ENCODE measurements around the gene NVL.
A peak's percentile ranks its signal among the peaks of the same experiment; 100 is the strongest.
"Not testable (repeated sequence)": the region's sequence is repeated elsewhere in the genome, so short reads cannot be mapped to it uniquely, and the experiment has no call there.

Gene NVL

DNA sequence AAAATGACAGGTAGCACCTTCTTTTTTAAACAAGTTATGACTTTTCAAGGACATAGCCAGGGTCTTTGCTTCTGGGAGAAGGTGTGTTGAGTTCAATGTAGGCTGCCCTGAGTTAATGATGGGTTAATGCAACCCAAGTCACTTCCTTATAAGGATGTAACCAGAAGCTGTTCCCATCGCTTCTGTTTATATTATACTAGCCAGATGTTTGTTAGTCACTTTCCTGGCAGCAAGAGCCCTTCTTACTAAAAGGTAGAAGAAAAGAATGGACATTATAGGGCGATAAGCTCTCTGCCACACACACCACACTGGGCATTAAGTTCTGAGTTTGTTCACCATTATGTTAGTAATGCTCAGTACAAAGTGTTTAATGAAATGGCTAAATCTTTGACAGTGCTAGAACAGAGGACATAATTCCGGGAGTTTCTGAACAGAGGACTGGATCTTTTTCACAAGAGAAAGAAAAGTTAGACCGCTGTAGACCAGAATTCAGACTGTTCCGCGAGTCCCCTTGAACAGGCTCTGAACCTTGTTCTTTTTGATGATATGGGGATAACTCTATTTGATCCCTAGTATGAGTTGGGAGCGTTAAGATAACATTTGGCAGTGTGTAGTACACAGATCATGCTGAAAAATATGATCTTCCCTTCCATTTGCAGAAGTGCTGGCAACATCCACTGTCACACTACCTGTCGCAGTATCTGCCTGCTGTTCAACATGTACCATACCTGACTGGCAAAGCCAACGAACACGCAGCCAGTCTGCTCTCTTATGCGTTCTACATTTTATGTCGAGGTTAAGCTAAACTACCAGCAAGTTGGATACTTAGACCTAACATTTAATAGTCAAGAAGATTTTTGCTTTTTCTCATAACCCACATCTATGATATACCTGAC is 105.9 kb downstream of the NVL start:
- no peak for DNase-seq

DNA sequence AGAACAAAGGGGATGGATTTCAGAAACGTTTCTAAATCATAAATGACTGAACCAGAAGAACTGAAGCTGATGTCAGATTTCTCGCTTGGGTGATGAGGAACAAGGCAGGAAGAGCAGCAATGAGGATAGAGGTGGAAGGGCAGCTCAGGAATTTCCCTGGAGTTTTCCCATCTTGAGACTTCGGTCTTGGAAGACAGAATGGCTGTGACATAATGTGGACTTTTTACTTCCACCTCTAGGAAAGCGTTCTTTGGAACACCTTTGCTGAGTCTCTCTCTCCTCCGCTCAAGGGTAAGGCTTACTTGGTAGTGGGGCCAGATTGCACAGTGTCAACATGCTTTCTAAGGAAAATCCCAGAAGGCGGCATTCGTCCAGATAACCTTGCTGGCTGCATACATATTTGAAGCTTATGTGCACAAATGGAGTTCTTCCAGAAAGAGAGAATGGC is 110.3 kb downstream of the NVL start:
- no peak for DNase-seq

DNA sequence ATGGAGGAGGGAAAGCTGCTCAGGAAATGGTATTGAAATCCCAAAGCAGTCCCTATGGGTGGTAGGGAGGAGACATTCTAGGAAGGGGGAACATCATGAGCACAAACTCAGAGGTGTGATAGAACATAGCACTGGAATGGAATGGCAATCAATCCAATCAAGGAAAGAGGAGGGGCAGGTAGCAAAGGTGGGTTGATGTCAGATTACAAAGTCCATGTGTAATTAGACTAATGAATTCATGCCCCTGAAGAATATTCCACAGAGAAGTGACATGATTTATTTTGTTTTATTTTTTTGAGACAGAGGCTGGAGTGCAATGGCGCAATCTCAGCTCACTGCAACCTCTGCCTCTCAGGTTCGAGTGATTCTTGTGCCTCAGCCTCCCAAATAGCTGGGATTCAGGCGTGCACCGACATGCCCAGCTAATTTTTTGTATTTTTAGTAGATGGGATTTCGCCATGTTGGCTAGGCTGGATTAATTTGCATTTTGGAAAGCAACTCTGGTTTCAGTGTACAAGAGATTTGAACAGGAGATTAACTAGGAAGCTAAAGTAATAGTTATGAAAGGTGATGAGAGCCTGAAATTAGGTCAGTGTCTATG is 110.9 kb downstream of the NVL start:
- no peak for DNase-seq

DNA sequence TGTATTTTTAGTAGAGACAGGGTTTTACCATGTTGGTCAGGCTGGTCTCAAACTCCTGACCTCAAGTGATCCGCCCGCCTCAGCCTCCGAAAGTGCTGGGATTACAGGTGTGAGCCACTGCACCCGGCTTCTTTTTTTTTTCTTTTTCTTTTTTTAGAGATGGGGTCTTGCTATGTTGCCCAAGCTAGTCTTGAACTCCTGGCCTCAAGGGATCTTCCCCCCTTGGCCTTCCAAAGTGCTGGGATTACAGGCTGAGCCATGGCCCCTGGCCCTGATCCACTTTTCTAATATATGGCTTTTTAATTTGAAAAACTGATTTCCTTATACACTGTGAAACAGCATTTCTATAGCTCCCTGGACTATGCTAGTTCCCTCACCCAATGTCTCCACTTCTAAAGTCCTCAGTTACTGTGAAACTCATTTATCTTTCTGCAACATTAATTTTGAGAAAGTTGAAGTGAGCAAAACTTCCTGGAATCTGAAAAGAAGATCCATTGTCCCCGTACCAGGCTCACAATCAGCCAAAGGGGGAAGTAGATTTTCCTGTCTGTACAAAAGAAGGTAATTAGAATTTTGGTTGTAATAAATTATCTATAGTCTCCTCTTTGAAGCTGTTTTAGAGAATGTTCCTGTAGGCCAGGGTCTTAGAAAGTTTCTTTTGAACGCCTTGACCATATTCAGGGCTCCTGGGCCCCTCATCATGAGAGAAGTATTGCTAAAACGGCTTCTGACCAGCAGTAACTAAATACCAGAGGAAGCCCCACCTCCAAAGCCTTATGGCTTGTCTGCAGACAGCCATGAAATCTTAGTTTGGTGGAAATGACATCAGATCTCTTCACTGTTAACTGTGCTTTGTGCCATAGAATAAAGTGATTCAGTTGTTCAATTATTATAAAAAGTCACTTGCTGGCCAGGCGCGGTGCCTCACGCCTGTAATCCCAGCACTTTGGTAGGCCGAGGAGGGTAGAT is 112.0 kb downstream of the NVL start:
- DNase-seq = no peak

DNA sequence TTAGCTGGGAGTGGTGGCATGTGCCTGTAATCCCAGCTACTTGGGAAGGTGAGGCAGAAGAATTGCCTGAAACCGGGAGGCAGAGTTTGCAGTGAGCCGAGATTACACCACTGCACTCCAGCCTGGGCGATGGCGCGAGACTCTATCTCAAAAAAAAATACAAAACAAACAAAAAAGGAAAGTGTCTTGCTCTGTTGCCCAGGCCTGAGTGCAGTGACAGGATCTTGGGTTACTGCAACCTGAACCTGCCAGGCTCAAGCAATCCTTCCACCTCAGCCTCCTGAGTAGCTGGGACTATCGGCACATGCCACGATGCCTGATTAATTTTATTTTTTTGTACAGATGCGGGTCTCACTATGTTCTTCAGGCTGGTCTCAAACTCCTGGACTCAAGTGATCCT is 113.6 kb downstream of the NVL start:
- no peak for DNase-seq

DNA sequence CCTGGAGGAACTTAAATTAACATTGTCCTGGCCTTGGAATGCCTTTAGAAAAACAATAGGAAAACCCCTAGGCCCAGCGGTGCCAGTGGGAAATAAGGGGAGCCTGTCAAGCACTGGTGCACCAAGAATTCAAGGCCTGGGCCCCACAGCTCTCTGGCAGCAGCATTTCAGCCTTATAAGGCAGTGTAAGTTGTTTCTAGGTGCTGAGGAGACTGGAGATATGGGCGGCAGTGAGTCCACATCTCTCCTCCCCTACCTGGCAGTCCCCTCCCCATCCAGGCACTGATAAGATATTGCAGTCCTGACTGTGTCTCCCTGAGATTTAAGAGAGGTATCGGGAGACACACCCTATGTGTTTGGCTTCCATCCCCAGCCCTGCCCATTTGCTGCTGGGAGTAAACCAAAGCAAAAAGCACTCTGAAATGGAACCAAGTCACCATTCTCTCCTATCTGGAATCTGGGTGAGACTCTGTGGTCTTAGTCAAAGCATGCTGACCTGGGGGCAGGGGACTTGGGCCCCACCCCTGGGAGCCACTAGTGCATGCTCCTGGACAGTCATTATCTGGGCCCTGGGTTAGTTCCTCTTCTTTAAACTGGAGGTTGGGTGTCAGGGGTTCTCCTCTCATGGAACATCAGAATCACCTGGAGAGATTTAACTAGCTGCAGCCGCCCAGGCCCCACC is 116.4 kb downstream of the NVL start:
- no peak for DNase-seq

DNA sequence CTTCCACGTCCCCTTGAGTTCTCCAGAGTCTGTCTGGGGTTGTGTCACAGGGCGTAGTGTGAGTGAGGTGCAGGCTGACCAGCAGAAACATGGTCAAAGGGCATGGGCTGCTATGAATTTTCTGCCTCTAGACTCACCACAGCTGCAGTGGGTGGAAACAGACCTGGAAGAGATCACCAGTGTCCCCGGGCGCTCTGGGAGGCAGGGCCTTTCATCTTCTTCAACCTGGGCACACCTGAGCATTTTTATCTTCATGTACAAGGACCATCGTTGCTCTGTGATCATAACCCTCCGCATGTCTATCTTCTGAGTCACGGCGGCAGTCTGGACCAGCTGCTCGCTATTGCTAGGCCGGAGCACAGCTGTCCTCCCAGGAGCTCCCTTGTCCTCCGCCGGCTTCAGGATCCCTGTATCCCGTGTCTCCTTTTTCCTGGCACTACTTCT is 117.3 kb downstream of the NVL start:
- no peak for DNase-seq

DNA sequence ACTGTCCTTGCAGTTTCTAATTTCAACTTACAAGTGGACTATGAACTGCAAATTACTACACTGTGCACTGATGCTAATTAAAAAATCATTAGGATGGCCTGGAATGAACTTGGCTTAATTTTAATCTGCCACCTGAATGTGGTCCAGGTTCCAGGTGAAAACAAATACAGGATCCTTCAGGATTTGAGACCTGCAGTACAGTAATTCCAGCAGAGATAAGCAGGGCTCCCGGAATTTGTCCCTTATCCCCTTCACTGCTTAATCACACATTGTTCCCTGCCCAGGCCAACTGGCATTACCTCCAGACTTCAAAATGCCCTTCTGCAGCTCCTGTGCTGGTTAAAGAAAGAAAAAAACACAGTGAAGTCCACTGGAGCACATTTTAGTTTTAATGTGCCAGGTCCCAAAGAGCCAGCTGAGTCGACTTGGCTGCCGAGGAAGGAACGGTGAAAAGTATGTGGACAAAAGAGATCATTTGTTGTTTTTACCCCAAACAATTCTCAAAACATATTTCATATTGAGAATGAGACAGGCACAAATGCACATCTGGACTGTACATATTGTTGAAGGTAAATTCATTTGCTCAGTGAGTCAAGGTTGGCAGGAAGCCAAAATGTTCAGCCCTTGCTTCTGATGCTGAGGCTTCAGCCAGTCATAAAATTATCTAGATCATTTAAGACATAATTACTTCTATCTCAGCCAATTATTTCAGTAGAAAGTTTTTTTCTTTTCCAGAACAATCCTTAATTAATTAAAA is 118.6 kb downstream of the NVL start:
- peak; percentile 45 for DNase-seq

DNA sequence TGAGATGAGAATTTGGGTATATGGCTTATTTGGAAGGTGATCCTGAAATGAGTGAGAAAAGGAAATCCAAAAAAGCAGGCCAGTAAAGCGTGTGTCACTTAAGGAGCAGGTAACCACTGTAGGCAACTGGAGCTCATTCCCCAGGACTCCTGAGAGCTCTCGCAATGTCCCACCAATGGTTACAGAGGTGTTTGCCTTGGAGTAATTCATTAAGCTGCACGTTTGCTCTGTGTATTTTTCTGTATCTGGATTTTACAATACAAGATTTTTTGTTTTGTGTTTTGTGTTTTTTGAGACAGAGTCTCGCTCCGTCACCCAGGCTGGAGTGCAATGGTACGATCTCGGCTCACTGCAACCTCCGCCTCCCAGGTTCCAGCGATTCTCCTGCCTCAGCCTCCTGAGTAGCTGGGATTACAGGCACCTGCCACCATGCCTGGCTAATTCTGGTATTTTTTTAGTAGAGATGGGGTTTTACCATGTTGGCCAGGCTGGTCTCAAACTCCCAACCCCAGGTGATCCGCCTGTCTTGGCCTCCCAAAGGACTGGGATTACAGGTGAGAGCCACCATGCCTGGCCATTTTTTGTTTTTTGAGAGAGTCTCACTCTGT is 123.9 kb downstream of the NVL start:
- DNase-seq = not testable (repeated sequence)

DNA sequence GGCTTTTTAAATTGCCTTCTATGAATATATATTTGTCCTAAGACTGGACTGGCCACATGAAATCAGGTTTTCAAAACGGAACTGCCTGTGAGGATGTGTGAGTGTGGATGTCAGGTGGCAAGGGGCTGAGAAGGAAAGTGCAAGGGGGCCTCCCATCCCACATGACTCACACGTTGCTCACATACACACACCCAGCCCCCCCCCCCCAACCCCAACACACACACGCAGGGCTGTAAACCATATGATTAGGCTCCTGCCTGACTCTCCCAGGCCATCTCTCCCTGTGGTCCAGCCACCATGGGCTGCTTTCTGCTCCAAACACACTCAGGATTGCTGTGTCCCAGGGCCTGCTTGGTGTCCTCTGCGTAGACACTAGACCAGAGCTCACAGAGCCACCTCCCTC is 124.5 kb downstream of the NVL start:
- DNase-seq = no peak

DNA sequence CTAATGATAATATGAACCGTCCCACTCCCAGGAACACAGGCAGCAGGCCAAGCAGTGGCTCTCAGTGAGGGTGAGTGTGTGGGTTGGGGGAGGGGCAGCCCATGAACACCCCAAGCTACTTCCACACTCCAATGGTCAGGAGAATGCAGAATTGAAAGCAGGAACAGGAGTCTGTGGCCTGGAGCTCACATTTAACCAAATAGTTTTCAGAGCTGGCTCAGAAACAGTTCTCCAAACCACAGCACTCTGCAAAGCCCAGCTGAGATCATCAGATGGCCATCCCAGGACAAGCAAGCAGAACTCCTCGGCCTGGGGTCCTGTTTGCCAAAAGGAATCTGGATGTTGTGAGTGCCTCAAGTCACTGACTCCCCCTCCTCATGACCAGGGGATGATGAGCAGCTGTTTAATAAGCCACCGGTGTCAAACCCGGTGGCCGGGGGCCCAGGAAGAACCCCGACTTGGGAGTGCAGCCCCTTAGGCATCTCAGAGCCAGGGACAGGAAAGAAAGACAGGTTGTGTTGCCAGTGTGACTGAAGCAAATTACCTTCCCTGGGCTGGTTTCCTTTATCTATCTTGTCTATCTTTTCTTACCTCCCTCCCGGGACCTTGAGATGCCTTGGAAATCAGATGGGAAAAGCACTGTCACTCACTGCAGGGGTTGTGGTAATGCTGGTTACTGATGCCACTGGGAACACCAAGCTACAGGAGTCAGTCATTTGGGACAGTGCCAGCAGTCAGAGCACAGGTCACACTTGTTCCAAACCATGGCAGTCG is 126.5 kb downstream of the NVL start:
- DNase-seq = no peak

DNA sequence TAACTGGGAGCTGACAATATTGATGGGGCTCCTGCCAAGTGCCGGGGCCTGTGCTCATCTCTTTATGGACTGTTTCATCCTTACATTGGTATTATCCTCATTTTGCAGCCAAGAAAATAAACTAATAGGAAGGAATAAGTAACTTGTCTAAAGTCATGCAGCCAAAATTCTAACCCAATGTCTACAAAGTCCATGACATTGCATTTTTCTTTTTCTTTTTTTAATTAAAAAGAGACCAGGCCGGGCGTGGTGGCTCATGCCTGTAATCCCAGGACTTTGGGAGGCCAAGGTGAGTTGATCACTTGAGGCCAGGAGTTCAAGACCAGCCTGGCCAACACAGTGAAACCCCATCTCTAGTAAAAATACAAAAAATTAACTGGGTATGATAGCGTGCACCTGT is 128.1 kb downstream of the NVL start:
- DNase-seq = no peak

DNA sequence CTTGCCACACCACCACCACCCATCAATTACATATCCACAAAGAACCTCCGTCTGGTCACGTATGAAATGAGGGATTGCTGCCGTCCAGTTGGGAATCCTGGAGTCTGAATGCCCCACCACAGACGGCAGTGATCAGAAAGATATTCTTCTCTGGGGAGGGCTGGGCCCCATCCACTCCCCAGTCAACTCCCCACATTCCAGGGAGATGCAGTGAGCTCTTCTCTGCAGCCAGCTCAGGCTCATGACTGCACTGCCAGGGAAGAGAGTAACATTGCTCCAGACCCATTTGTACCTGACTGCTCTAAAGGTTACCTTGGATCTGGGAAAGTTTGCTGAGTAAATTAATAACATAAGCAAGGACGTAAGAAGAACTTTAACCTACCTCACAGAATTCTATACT is 128.6 kb downstream of the NVL start:
- no peak for DNase-seq

DNA sequence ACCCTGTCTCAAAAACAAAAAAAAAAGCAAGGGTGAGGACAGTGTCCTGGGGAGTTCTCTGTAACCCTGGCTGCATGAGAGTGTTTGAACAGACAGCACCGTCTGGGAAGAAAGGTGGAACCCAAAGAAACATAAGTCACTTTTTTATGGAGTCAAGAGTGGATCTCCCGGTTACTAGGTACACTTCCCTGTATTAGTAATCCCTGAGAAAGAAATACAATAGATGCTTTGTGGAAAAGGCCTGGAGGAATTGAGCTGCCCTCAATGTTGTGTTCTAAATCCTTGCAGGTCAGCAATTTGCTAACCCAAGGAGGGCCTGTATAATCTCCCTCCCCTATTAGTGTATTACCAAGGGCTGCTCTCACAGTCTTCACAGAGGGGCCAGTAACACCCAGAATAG is 130.3 kb downstream of the NVL start:
- DNase-seq = no peak

DNA sequence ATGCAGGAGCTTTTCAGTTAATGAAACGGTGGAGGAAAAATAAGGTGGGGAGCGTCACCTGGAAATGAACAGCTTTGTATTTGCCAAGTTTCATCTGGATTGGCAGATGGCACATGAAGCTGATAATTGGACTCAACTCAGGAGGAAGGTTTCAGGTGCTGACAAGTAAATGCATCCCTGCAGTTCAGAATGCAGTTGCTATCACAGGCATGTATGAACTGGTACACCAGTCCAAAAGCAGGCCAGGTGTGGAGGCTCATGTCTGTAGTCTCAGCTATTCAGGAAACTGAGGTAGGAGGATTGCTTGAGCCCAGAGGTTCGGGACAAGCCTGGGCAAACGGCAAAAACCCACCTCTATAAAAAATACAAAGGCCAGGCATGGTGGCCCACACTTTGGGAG is 131.4 kb downstream of the NVL start:
- DNase-seq = no peak

DNA sequence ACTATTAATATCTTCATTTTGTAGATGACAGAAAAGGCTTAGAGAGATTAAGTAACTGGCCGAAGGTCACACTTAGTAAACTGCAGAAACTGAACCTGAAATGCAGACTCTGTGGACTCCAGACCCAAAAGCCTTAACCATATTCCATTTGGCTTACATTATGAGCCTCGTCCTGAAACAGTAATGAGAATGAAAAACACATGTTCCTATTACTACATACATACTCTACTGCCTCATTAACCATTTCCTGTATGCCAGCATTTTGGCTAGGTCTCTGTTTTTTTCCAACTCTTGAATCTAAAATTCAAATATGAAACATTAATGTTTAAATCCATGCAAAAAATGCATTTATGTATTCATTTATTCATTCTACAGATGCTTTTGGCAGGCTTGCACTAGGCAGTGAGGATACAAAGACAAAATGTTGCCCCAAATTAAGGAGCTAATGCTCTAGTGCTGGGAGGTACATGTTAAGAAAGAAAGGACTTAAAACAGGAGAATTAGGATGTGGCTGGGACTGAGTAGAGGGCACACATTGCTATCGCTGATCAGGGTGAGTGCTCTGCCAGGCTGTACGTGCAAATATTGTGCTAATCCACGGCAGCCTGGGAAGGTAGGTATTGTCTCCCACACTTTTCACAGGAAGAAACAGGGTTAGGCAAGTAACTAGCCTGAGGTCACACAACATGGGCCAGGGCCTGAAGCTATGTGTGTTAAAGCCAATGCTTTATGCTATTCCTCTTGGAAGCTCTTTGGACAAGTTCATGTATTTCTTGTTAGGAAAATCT is 133.0 kb downstream of the NVL start:
- DNase-seq = no peak

DNA sequence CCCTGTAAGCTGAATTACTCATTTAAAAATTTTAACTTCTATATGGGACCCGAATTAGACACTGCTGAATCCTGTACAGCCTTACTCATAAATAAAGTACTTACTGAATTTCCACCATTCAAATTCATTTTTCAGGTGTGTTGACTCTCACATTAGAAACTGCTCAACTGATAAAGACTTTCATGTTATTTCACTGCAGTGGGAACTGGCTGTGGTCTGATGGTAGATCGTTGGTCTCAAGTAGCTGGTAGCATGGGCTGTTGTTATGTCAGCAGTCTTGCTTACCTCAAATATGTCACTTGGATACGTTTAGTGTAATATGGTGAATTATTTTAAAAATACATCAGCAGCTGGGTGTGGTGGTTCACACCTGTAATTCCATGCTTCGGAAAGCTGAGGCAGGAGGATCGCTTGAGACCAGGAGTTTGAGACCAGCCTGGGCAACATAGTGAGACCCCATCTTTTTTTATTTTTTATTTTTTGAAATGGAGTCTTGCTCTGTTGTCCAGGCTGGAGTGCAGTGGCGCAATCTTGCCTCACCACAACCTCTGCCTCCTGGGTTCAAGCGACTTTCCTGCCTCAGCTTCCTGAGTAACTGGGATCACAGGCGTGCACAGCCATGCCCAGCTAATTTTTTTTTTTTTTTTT is 136.5 kb downstream of the NVL start:
- DNase-seq = no peak

DNA sequence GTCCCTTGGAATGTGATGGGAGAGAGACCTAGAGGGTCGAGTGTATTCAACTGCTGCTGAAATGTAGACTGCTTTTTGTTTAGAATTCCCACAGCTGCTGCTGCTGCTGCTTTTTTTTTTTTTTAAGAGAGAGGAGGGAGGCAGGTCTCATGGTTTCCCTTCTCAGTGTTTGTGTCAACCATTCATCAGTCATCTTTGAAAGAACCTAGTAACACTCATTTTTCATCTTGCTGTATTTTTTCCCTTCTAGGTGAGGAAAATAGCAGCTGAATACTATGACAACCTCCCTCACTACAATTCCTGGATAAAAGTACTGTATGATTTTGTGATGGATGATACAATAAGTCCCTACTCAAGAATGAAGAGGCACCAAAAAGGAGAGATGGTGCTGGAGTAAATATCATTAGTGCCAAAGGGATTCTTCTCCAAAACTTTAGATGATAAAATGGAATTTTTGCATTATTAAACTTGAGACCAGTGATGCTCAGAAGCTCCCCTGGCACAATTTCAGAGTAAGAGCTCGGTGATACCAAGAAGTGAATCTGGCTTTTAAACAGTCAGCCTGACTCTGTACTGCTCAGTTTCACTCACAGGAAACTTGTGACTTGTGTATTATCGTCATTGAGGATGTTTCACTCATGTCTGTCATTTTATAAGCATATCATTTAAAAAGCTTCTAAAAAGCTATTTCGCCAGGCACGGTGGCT is 137.7 kb downstream of the NVL start:
- no peak for DNase-seq

DNA sequence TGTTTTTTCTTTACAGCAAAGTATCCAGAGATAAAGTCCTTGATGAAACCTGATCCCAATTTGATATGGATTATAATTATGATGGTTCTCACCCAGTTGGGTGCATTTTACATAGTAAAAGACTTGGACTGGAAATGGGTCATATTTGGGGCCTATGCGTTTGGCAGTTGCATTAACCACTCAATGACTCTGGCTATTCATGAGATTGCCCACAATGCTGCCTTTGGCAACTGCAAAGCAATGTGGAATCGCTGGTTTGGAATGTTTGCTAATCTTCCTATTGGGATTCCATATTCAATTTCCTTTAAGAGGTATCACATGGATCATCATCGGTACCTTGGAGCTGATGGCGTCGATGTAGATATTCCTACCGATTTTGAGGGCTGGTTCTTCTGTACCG is 140.4 kb downstream of the NVL start:
- no peak for DNase-seq
